Smooth muscle cell of the brain vasculature (primary cell): ENCODE data around the gene LRP8.
"Not testable (repeated sequence)": the region's sequence is repeated elsewhere in the genome, so short reads cannot be mapped to it uniquely, and the experiment has no call there.

Experiments
- DNase-seq: peaks from one replicate; pipeline ENCODE4 v3.0.0-alpha.2; 2012; ENCODE audit warnings: low read depth, low spot score

The LRP8 gene

GRCh38 chr1:53218201-53218600 lies 109.7 kb downstream of the LRP8 start:
- no peak for DNase-seq

GRCh38 chr1:53214376-53214940 lies 113.4 kb downstream of the LRP8 start:
- DNase-seq, result no peak

- no peak for DNase-seq
Measured at GRCh38 chr1:53210954-53211353, 116.9 kb downstream of the LRP8 start.

- no peak for DNase-seq
Measured at GRCh38 chr1:53210352-53210751, 117.5 kb downstream of the LRP8 start.

- no peak for DNase-seq
Measured at GRCh38 chr1:53207726-53208125, 120.1 kb downstream of the LRP8 start.

GRCh38 chr1:53206735-53207379 lies 121.0 kb downstream of the LRP8 start:
- DNase-seq, result no peak

- not testable (repeated sequence) for DNase-seq
Measured at GRCh38 chr1:53206083-53206685, 121.7 kb downstream of the LRP8 start.

GRCh38 chr1:53205496-53205895 lies 122.4 kb downstream of the LRP8 start:
- DNase-seq, result not testable (repeated sequence)

DNA sequence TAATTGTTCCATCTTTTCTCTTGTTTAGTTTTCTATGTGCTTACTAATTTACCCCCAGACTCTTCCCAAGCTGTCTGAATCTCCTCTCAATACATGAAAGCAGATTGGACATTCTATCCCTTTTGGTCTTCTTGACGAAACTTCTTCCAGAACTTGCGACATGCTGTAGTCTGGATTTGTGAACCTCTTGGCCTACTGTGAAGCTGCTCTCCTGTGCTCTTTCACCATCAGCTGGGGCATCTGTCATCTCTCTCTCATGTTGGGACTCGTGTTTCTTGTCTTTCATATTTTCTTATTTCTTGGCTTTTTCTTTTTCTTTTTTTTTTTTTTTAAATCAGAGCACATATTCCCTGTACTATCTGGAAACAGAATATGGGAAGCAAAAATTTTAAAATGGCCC lies 124.4 kb downstream of the LRP8 start:
- DNase-seq, result no peak

DNA sequence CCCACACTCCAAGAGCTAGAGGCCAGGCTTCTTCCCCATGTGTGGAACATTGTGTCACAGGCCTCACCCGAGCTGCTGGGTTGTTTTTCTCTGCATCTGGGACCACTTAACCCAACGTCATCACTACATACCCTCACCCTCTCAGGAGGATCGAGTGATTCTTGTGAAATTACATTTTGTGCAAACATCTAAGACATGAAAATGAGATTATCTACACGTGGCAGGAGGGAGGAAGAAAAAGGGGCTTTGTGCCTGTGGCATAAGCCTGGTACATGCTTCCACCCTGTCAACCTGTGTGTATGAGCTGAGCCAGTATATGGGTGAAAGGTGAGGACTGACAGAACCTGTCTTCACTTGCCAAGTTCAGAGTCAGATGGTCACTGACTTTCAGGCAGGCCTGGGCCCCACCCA lies 129.6 kb downstream of the LRP8 start:
- no peak for DNase-seq

DNA sequence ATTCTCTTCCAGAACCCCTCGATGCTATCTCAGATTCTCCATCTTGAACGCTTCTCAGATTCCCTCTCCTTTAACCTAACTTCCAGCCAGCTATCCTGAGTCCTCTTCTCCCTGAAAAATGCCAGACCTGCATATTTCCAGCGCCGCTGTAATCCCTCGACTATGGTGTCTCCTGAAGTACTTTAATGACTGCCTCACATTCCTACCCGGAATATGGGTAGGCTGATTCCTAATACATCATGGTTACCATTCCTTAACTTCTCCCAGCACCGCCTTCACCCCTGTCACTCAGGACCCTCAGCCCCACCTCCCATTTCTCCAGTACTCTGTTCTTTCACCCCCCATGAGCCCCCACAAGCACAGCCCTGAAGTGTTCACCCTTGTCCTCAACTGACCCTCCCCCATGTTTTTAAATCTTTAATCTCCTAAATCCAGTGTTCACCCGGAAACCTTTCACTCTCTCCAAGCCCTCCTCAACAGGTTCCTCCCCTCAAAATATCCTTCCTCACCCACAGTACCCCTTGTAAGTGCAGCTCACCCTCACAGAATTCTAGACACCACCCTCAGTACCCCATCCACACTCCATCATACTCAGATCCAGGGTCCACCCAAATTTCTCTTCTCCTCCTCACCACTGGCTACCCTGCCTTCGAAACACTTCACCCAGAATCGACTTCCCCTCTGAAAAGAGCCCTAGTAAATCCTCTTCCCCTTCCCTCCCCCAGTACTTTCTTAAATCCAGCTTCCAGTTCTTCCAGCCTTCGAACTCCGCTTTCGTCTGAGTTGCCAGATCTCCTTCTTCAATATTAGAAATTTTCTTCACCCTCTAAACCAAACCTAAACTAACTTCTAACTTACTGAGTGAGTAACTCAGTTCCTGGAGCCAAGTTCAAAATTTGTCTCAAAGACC lies 130.3 kb downstream of the LRP8 start:
- DNase-seq, result no peak

- DNase-seq, result peak; percentile 68
Measured at GRCh38 chr1:53196485-53197290, 131.2 kb downstream of the LRP8 start, which contains the start of gene CPT2. TSS of gene CPT2 (plus strand) at chr1:53196824. CDS start at chr1:53196944, 120 bp downstream.

DNA sequence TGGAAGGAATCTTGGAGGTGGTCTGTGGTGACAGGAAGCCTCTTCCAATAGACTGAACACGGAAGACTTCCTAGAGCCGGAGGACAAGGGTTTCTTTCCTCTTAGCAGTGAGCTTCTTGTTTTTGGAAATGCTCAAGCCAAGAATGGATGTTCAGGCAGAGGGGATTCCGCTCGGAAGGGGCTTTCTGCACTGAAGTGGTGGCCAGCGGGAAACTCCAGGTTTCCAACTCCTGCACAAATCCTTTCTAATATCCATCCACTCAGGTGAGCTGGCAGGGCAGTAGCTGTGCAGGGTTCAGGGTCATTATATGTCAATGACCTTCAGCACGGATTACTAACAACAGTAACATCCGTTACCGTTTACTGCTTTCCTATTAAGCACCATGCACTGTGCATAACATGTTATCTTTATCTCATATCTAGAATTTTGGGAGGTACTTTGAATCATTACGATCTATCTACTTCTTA lies 131.8 kb downstream of the LRP8 start:
- DNase-seq, result no peak

DNA sequence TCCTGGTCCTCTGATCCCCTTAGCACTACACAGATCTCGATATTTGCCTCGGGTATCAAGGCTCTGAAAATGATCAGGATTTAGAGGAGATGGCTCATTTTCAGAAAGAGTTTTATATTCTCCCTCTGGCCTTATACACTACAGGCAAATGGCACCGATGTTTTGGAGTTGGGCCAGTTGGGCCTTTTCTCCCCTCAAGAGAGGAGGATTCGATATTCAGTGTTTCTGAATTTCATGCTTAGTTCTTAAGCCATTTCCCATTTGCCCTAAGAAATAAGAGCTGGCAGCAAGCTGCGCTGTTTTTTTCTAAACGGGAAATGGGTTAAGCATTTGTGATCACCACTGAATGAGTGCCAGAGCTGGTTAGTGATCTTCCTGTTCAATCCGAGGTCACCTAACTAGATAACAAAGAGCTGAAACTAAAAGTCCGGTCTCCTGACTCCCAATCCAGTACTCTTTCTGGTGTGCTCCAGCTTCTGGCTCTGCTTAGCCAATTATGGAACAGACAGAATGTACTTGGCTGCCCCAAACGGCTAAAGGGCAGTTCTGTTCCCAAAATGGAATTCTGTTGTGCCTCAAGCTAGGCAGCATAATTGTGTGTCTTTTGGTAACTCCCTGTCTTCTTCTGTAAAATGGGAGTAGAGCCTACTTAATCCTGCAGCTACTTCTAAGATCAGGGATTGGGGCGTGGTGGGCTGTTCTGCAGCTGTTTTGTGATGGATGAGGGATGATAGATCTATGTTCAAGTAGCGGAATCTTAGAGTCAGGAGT lies 132.4 kb downstream of the LRP8 start:
- DNase-seq, result no peak
